OCI-LY3 (cell line): Measurements from ENCODE around the gene CCDC40.

ENCODE experiments used
- H2AFZ ChIP-seq: fragments of 200-600, 300-600 bp; shearing (Covaris generic); 2 replicates; pipeline ENCODE4 v1.6.0; 2014; ENCODE audit warnings: antibody characterized with exemption, low read depth, low read length
- H3K27ac ChIP-seq: fragments of 200-600, 300-600 bp; sonication (generic); 2 replicates; pipeline ENCODE4 v1.5.1; 2014; ENCODE audit warnings: mild to moderate bottlenecking, low read length, moderate library complexity, mixed read lengths
- H3K27me3 ChIP-seq: fragments of 200-600, 300-600 bp; sonication (generic); 2 replicates; pipeline ENCODE4 v1.6.1; 2014; ENCODE audit warnings: low read depth, low read length, mixed read lengths
- H3K36me3 ChIP-seq: fragments of 200-600, 300-600 bp; sonication (generic); replicated peaks from 2 replicates; pipeline ENCODE3; 2014; ENCODE audit warnings: low read depth, low read length, mixed read lengths
- H3K4me1 ChIP-seq: fragments of 300-600, 200-600 bp; sonication (generic); 2 replicates; pipeline ENCODE4 v1.6.1; 2014; ENCODE audit warnings: low read length, mixed read lengths
- H3K4me2 ChIP-seq: fragments of 200-600, 300-600 bp; sonication (generic); 2 replicates; pipeline ENCODE4 v1.6.1; 2014; ENCODE audit warnings: low read length, mixed read lengths
- H3K4me3 ChIP-seq: fragments of 300-600, 200-600 bp; sonication (generic); 2 replicates; pipeline ENCODE4 v1.5.1; 2014; ENCODE audit warnings: antibody characterized with exemption, mild to moderate bottlenecking, low read length, moderate library complexity
- H3K79me2 ChIP-seq: fragments of 300-600, 200-600 bp; shearing (Covaris generic); 2 replicates; pipeline ENCODE4 v1.6.1; 2014; ENCODE audit warnings: mild to moderate bottlenecking, low read length, mixed read lengths
- H3K9ac ChIP-seq: fragments of 300-600, 200-600 bp; shearing (Covaris generic); 2 replicates; pipeline ENCODE4 v1.6.0; 2014; ENCODE audit warnings: mild to moderate bottlenecking, low read length, moderate library complexity
- H3K9me3 ChIP-seq: fragments of 200-600, 300-600 bp; shearing (Covaris generic); 2 replicates; pipeline ENCODE4 v1.6.1; 2014; ENCODE audit warnings: low read length, mixed read lengths; ENCODE audit not compliant: insufficient read depth
- H4K20me1 ChIP-seq: fragments of 200-600, 300-600 bp; sonication (generic); 2 replicates; pipeline ENCODE4 v1.6.1; 2016; ENCODE audit warnings: low read length, mixed read lengths; ENCODE audit not compliant: insufficient read depth
- EZH2phosphoT487 ChIP-seq: fragments of 200-600 bp; shearing (Covaris generic); IDR thresholded peaks from 2 replicates; pipeline ENCODE4 v1.6.1; 2018; ENCODE audit warnings: antibody characterized with exemption, mixed run types, low read depth
- TF ChIP-seq, protein P1 (sequence below): fragments of 200-600, 300-600 bp; sonication (generic); IDR thresholded peaks from 2 replicates; pipeline ENCODE4 v1.5.1; 2014; ENCODE audit warnings: antibody characterized with exemption, low read length, low read depth

The CCDC40 gene

DNA sequence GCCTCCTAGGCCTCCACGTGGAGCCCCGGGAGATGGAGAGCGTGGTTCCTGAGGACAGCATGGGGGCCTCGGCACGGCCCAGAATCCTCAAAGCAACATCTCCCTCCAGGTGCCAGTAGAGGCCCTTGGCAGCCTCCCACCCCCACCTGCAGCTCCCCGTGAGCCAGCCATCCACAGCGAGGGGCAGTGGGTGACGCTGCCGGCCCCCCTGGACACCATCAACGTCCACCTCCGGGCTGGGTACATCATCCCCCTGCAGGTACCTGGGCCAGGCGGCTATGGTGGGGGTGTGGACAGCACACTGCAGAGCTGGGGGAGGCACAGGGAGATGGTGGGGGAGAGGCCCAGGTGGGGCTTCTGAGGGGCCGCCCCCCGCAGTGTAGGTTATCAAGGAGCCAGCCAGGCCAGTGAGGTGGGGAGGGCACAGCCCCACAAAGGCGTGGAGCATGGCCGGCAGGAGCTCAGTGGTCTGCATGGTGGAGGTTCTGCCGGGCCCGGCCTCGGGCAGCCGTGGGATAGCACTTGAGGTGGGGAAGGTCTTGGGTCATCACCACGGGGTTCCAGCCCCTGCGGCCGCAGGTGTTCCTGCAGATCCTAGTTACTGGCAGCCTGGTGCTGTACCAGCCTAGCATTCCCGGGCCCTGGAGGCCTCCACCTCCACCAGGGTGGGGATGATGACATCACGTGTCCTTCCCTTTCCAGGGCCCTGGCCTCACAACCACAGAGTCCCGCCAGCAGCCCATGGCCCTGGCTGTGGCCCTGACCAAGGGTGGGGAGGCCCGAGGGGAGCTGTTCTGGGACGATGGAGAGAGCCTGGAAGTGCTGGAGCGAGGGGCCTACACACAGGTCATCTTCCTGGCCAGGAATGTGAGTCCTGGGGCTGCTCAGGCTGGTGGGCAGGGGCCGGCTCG, 81.3 kb downstream of the CCDC40 start:
- H3K4me3 ChIP-seq, result no peak overlapping the region
- H3K27ac ChIP-seq, result no peak overlapping the region
- H4K20me1 ChIP-seq, result no peaks in the 10 kb centered on the region
- no peaks in the 10 kb centered on the region for H3K79me2 ChIP-seq
- no peaks in the 10 kb centered on the region for H3K36me3 ChIP-seq
- H2AFZ ChIP-seq, result no peak overlapping the region
- no peaks in the 10 kb centered on the region for H3K9me3 ChIP-seq
- H3K9ac ChIP-seq, result no peak overlapping the region
- no peaks in the 10 kb centered on the region for H3K4me1 ChIP-seq
- H3K27me3 ChIP-seq, result no peaks in the 10 kb centered on the region
- TF ChIP-seq, protein P1, sequence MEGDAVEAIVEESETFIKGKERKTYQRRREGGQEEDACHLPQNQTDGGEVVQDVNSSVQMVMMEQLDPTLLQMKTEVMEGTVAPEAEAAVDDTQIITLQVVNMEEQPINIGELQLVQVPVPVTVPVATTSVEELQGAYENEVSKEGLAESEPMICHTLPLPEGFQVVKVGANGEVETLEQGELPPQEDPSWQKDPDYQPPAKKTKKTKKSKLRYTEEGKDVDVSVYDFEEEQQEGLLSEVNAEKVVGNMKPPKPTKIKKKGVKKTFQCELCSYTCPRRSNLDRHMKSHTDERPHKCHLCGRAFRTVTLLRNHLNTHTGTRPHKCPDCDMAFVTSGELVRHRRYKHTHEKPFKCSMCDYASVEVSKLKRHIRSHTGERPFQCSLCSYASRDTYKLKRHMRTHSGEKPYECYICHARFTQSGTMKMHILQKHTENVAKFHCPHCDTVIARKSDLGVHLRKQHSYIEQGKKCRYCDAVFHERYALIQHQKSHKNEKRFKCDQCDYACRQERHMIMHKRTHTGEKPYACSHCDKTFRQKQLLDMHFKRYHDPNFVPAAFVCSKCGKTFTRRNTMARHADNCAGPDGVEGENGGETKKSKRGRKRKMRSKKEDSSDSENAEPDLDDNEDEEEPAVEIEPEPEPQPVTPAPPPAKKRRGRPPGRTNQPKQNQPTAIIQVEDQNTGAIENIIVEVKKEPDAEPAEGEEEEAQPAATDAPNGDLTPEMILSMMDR, result no peak
- no peak for TF ChIP-seq EZH2phosphoT487
- no peak overlapping the region for H3K4me2 ChIP-seq

DNA sequence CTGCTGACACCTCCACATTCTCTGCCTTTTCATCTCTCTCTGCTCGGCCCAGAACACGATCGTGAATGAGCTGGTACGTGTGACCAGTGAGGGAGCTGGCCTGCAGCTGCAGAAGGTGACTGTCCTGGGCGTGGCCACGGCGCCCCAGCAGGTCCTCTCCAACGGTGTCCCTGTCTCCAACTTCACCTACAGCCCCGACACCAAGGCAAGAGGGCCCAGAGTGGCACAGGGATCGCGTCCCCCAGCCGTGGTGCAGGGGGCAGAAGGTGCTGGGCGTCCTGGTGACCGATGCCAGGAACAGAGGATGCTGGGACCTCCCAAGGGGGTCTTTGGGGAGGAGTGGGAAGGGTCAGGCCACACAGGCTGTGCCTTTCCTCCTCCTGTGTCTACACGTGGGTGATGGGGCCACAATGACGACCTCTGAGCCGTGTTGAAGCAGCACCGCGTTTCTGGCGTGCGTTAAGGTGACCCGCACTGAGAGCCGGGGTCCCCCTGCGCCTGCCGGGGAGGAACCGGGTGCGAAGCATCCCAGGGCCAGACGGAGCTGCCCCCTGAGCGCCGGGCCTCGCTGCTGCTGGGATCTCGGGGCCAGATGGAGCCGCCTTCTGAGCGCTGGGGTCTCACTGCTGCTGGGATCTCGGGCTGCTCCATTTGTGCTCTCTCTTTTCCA, 82.3 kb downstream of the CCDC40 start:
- no peaks in the 10 kb centered on the region for H3K4me1 ChIP-seq
- TF ChIP-seq, protein P1, result no peak
- TF ChIP-seq EZH2phosphoT487, result no peak

DNA sequence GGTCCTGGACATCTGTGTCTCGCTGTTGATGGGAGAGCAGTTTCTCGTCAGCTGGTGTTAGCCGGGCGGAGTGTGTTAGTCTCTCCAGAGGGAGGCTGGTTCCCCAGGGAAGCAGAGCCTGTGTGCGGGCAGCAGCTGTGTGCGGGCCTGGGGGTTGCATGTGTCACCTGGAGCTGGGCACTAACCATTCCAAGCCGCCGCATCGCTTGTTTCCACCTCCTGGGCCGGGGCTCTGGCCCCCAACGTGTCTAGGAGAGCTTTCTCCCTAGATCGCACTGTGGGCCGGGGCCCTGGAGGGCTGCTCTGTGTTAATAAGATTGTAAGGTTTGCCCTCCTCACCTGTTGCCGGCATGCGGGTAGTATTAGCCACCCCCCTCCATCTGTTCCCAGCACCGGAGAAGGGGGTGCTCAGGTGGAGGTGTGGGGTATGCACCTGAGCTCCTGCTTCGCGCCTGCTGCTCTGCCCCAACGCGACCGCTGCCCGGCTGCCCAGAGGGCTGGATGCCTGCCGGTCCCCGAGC, 82.9 kb downstream of the CCDC40 start:
- H3K4me2 ChIP-seq, result no peak overlapping the region

More for the DNA sequence above, 82.3 kb downstream of the CCDC40 start:
- no peaks in the 10 kb centered on the region for H4K20me1 ChIP-seq
- no peak overlapping the region for H3K4me2 ChIP-seq
- no peaks in the 10 kb centered on the region for H3K36me3 ChIP-seq
- no peaks in the 10 kb centered on the region for H3K9me3 ChIP-seq
- no peak overlapping the region for H3K9ac ChIP-seq
- H3K27ac ChIP-seq, result no peak overlapping the region
- H3K4me3 ChIP-seq, result no peak overlapping the region
- H2AFZ ChIP-seq, result no peak overlapping the region
- no peaks in the 10 kb centered on the region for H3K79me2 ChIP-seq
- no peaks in the 10 kb centered on the region for H3K27me3 ChIP-seq

More for the DNA sequence above, 82.9 kb downstream of the CCDC40 start:
- no peaks in the 10 kb centered on the region for H3K4me1 ChIP-seq
- no peak overlapping the region for H2AFZ ChIP-seq
- no peak overlapping the region for H3K4me3 ChIP-seq
- no peaks in the 10 kb centered on the region for H3K79me2 ChIP-seq
- H3K36me3 ChIP-seq, result no peaks in the 10 kb centered on the region
- no peak overlapping the region for H3K9ac ChIP-seq
- no peak overlapping the region for H3K27ac ChIP-seq
- no peaks in the 10 kb centered on the region for H3K27me3 ChIP-seq
- H4K20me1 ChIP-seq, result no peaks in the 10 kb centered on the region
- H3K9me3 ChIP-seq, result no peaks in the 10 kb centered on the region
- TF ChIP-seq EZH2phosphoT487, result no peak
- TF ChIP-seq, protein P1, result no peak
